K562 (cell line): ENCODE results near the gene KLHL33. TPM values are rescaled to one million over a fixed set of nuclear protein-coding genes. Genes with fewer than 3 reads are reported as not detected.

Experiments used
- BCL6 ChIP-seq: fragments of 250-450 bp; sonication (Bioruptor Pico); IDR thresholded peaks from 2 replicates; pipeline ENCODE4 v1.4.0; 2020
- CCNT2 ChIP-seq: IDR thresholded peaks from 2 replicates; pipeline ENCODE4 v1.6.1; 2011; ENCODE audit warnings: borderline replicate concordance, low read depth, mild to moderate bottlenecking, moderate library complexity, mixed read lengths, low read length; ENCODE audit not compliant: insufficient read length; ENCODE audit errors: extremely low read depth
- DDX20 ChIP-seq: fragments of 450-650 bp; IDR thresholded peaks from 2 replicates; pipeline ENCODE4 v1.6.1; 2016; ENCODE audit warnings: missing genetic modification characterization, low read depth, mild to moderate bottlenecking, missing compliant biosample characterization, moderate library complexity
- FOXK2 ChIP-seq, 2 experiments: fragments of 450-650 bp; IDR thresholded peaks in 1 of 2; conservative IDR thresholded peaks in 1 of 2; 2 replicates each; pipeline ENCODE4 v1.6.1; 2016; ENCODE audit warnings: low read depth in 2 of 2, mild to moderate bottlenecking in 1 of 2
- GTF2E2 ChIP-seq: fragments of 200-800 bp; sonication (Bioruptor generic); IDR thresholded peaks from 2 replicates; pipeline ENCODE4 v1.6.1; 2016; ENCODE audit warnings: missing genetic modification characterization, missing compliant biosample characterization
- NR2C1 ChIP-seq, 2 experiments: fragments of 450-650 bp; IDR thresholded peaks; 2 replicates each; pipeline ENCODE4 v1.6.1; 2017; ENCODE audit warnings: mild to moderate bottlenecking in 2 of 2, antibody characterized with exemption in 1 of 2, inconsistent platforms in 1 of 2, missing compliant biosample characterization in 1 of 2, missing genetic modification characterization in 1 of 2
- POLR2B ChIP-seq: fragments of 450-650 bp; IDR thresholded peaks from 2 replicates; pipeline ENCODE4 v1.6.1; 2018; ENCODE audit warnings: low read depth; ENCODE audit not compliant: partially characterized antibody
- POLR2G ChIP-seq: fragments of 200-400 bp; formaldehyde crosslinking; IDR thresholded peaks from 2 replicates; pipeline ENCODE4 v1.6.1; 2017; ENCODE audit warnings: low read depth, mild to moderate bottlenecking, antibody characterized with exemption, low read length, moderate library complexity
- PPARD ChIP-seq: fragments of 250-450 bp; sonication (Bioruptor Pico); IDR thresholded peaks from 2 replicates; pipeline ENCODE4 v1.8.0; 2022; ENCODE audit warnings: inconsistent platforms, mild to moderate bottlenecking, moderate library complexity
- RBBP5 ChIP-seq: fragments of 200-600 bp; sonication (generic); IDR thresholded peaks from 2 replicates; pipeline ENCODE4 v1.6.1; 2012; ENCODE audit warnings: borderline replicate concordance, mild to moderate bottlenecking, low read length, control low read depth, inconsistent platforms; ENCODE audit not compliant: insufficient read depth, poor library complexity, severe bottlenecking
- SAFB ChIP-seq: fragments of 200-400 bp; formaldehyde crosslinking; IDR thresholded peaks from 2 replicates; pipeline ENCODE4 v1.6.1; 2017; ENCODE audit warnings: low read depth, low read length, borderline replicate concordance
- SNRNP70 ChIP-seq: fragments of 200-400 bp; formaldehyde crosslinking; optimal IDR thresholded peaks from 2 replicates; pipeline ENCODE3; 2017; ENCODE audit warnings: low read depth, low read length
- TAF1 ChIP-seq: IDR thresholded peaks from 2 replicates; pipeline ENCODE4 v1.6.1; 2011; ENCODE audit warnings: mild to moderate bottlenecking, low read length, moderate library complexity; ENCODE audit not compliant: insufficient read depth, control insufficient read depth, severe bottlenecking; ENCODE audit errors: extremely low read depth
- WHSC1 ChIP-seq: IDR thresholded peaks from one replicate; pipeline ENCODE4 v1.6.1; 2012; ENCODE audit warnings: low read length, control low read depth, inconsistent platforms
- ZNF224 ChIP-seq: sonication (generic); formaldehyde crosslinking; IDR thresholded peaks from 2 replicates; pipeline ENCODE4 v1.8.0; 2022; ENCODE audit warnings: mild to moderate bottlenecking, missing genetic modification reagents
- ZNF253 ChIP-seq: fragments of 250-450 bp; sonication (Bioruptor Pico); conservative IDR thresholded peaks from 2 replicates; pipeline ENCODE4 v1.6.1; 2021; ENCODE audit warnings: mild to moderate bottlenecking
- ZNF766 ChIP-seq: fragments of 200-800 bp; sonication (Bioruptor generic); conservative IDR thresholded peaks from 2 replicates; pipeline ENCODE4 v1.6.1; 2016; ENCODE audit warnings: missing genetic modification characterization, missing compliant biosample characterization
- ZNF780A ChIP-seq: fragments of 250-450 bp; sonication (Bioruptor Pico); IDR thresholded peaks from 2 replicates; pipeline ENCODE4 v1.5.0; 2021; ENCODE audit warnings: mild to moderate bottlenecking
- polyA plus RNA-seq, 8 experiments: library from polyadenylated mRNA; depleted of rRNA in 4 of 8; stranded (reverse) in 5 of 8; unstranded in 3 of 8; fragments of >200 nt; fragmentation: Nextera tagmentation in 2 of 8; fragmentation: Illumina TruSeq in 1 of 8; extraction: Ambion mirVana in 2 of 8; extraction: Trizol in 1 of 8; gene quantifications; 2 replicates each; pipeline versions ENCODE4 v1.2.1 to v1.2.3, GENCODE V29; 2011 to 2014; ENCODE audit warnings: inconsistent platforms in 1 of 8, missing spikeins in 1 of 8
- total RNA-seq, 7 experiments: library from RNA; depleted of rRNA in 6 of 7; stranded (reverse); fragments of >200 nt in 6 of 7; fragmentation: Illumina TruSeq in 2 of 7; extraction: Trizol in 2 of 7; gene quantifications; 2 replicates each; pipeline versions ENCODE4 v1.2.1 to v1.2.3, GENCODE V29; 2011 to 2021; ENCODE audit warnings: low replicate concordance in 1 of 7
- TF ChIP-seq, protein P1 (sequence below): sonication (generic); formaldehyde crosslinking; IDR thresholded peaks from 2 replicates; pipeline ENCODE4 v1.8.1; 2022; ENCODE audit warnings: missing genetic modification reagents
- TF ChIP-seq, protein P2 (sequence below): fragments of 450-650 bp; formaldehyde crosslinking; IDR thresholded peaks from 2 replicates; pipeline ENCODE4 v1.4.0; 2022; ENCODE audit warnings: missing genetic modification characterization
- TF ChIP-seq, protein P3 (sequence below): IDR thresholded peaks from 2 replicates; pipeline ENCODE4 v1.6.1; 2016; ENCODE audit warnings: missing genetic modification characterization, missing compliant biosample characterization

Gene KLHL33
- total and polyA plus RNA-seq, 9 of the 15 experiments (the other 6 are each of a cell fraction or from before 2014, with no cell fraction given), result 0.04 to 0.27 (median 0.13) TPM; not detected in 6

GRCh38 chr14:20412876-20413743 is 22.9 kb downstream of the KLHL33 start, which contains the start of gene TEP1 (continued):
- no peak for TF ChIP-seq ZNF224 (CRISPR knock-in tag)
- TF ChIP-seq, protein P1, sequence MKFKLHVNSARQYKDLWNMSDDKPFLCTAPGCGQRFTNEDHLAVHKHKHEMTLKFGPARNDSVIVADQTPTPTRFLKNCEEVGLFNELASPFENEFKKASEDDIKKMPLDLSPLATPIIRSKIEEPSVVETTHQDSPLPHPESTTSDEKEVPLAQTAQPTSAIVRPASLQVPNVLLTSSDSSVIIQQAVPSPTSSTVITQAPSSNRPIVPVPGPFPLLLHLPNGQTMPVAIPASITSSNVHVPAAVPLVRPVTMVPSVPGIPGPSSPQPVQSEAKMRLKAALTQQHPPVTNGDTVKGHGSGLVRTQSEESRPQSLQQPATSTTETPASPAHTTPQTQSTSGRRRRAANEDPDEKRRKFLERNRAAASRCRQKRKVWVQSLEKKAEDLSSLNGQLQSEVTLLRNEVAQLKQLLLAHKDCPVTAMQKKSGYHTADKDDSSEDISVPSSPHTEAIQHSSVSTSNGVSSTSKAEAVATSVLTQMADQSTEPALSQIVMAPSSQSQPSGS, result no peak
- peak; percentile 22 for TF ChIP-seq CCNT2
- peak; percentile 72 for TF ChIP-seq POLR2B
- TF ChIP-seq ZNF253 (CRISPR knock-in tag), result no peak
- TF ChIP-seq POLR2G, result peak; percentile 90
- TF ChIP-seq WHSC1, result no peak
- TF ChIP-seq, protein P2, sequence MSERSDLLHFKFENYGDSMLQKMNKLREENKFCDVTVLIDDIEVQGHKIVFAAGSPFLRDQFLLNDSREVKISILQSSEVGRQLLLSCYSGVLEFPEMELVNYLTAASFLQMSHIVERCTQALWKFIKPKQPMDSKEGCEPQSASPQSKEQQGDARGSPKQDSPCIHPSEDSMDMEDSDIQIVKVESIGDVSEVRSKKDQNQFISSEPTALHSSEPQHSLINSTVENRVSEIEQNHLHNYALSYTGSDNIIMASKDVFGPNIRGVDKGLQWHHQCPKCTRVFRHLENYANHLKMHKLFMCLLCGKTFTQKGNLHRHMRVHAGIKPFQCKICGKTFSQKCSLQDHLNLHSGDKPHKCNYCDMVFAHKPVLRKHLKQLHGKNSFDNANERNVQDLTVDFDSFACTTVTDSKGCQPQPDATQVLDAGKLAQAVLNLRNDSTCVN, result no peak; the same call in 1 of the 2 replicates
- TF ChIP-seq RBBP5, result peak; percentile 40
- no peak for TF ChIP-seq NR2C1 (IDR thresholded peaks at IDR 0.05)
- TF ChIP-seq NR2C1 (tag; IDR thresholded peaks at IDR 0.05), result no peak
- TF ChIP-seq FOXK2 (conservative IDR thresholded peaks at IDR 0.05 in 1 of 2, IDR thresholded peaks at IDR 0.05 in 1 of 2; ENCODE audit: low read depth in 2 of 2), result peak in 1 of 2 experiments; percentile 34; a peak in 1 of 4 replicates
- TF ChIP-seq DDX20, result no peak
- no peak for TF ChIP-seq ZNF766 (CRISPR knock-in tag)
- TF ChIP-seq SNRNP70, result no peak
- no peak for TF ChIP-seq BCL6 (CRISPR knock-in tag)
- TF ChIP-seq TAF1, result peak; percentile 11
- no peak for TF ChIP-seq ZNF780A (CRISPR knock-in tag)
- no peak for TF ChIP-seq GTF2E2 (tag)
- TF ChIP-seq, protein P3, sequence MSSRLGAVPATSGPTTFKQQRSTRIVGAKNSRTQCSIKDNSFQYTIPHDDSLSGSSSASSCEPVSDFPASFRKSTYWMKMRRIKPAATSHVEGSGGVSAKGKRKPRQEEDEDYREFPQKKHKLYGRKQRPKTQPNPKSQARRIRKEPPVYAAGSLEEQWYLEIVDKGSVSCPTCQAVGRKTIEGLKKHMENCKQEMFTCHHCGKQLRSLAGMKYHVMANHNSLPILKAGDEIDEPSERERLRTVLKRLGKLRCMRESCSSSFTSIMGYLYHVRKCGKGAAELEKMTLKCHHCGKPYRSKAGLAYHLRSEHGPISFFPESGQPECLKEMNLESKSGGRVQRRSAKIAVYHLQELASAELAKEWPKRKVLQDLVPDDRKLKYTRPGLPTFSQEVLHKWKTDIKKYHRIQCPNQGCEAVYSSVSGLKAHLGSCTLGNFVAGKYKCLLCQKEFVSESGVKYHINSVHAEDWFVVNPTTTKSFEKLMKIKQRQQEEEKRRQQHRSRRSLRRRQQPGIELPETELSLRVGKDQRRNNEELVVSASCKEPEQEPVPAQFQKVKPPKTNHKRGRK (tag), result peak; percentile 85
- no peak for TF ChIP-seq SAFB
- TF ChIP-seq PPARD (CRISPR knock-in tag), result no peak
